Transverse colon (tissue), 3 donors: ENCODE data around the gene ZFHX3.

Experiments used
- EP300 ChIP-seq: sonication (generic); formaldehyde crosslinking; IDR thresholded peaks from one replicate; pipeline ENCODE4 v1.6.1; 2017; ENCODE audit warnings: antibody characterized with exemption, low read depth
- POLR2AphosphoS5 ChIP-seq, 3 donors: sonication (generic); formaldehyde crosslinking; IDR thresholded peaks; one replicate each; pipeline ENCODE4 v1.6.1; 2016; ENCODE audit warnings: antibody characterized with exemption in 3 of 3

DNA sequence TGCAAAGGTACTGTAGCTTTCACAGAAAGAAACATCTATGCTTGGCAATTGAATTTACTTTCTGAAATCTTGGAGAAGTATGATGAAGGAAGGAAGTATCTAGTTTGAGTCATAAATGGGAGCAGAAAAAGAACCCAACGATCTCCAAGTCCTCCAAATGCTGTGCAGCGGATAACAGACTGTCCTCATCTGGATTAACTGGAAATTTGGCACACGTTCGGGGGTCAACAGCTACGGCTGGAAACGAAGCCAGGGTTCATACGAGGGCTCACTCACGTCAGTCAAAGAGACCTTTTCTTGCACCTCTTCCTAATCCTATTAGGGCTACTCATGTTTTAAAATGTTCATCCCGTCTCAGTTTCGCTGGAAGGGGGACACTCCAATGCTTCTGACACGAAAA is 152.0 kb downstream of the ZFHX3 start:
- TF ChIP-seq EP300 (no peak), POLR2AphosphoS5 (IDR thresholded peaks at IDR 0.05) (no peak)
